GM23248 (cell line): Measurements from ENCODE around the gene SH3BGR. TPM values are rescaled to one million over a fixed set of nuclear protein-coding genes. Genes with fewer than 3 reads are reported as not detected.

Experiments
- DNase-seq: peaks from one replicate; pipeline ENCODE4 v3.0.0-alpha.2; 2015
- H2AFZ ChIP-seq: fragments of 200-600 bp; sonication (generic); 2 replicates; pipeline ENCODE4 v1.6.1; 2016; ENCODE audit warnings: antibody characterized with exemption
- H3F3A ChIP-seq: fragments of 200-600 bp; sonication (generic); 2 replicates; pipeline ENCODE4 v1.6.1; 2016; ENCODE audit warnings: mild to moderate bottlenecking, antibody characterized with exemption, mixed run types; ENCODE audit not compliant: insufficient read depth
- H3K27ac ChIP-seq: fragments of 200-600 bp; sonication (generic); 2 replicates; pipeline ENCODE4 v1.5.1; 2016; ENCODE audit warnings: mild to moderate bottlenecking
- H3K27me3 ChIP-seq: fragments of 200-600 bp; sonication (generic); replicated peaks from 2 replicates; pipeline ENCODE4 v1.6.1; 2016; ENCODE audit warnings: mild to moderate bottlenecking; ENCODE audit not compliant: insufficient read depth
- H3K36me3 ChIP-seq: fragments of 200-600 bp; sonication (generic); 2 replicates; pipeline ENCODE4 v1.6.1; 2016; ENCODE audit warnings: low read depth, mild to moderate bottlenecking
- H3K4me1 ChIP-seq: fragments of 200-600 bp; sonication (generic); 2 replicates; pipeline ENCODE4 v1.6.1; 2016; ENCODE audit warnings: mild to moderate bottlenecking; ENCODE audit not compliant: insufficient read depth
- H3K4me2 ChIP-seq: fragments of 200-600 bp; sonication (generic); one replicate; pipeline ENCODE4 v1.6.1; 2016; ENCODE audit warnings: mild to moderate bottlenecking; ENCODE audit not compliant: unreplicated experiment
- H3K4me3 ChIP-seq: fragments of 200-600 bp; sonication (generic); 2 replicates; pipeline ENCODE4 v1.5.1; 2016; ENCODE audit warnings: mild to moderate bottlenecking
- H3K79me2 ChIP-seq: fragments of 200-600 bp; sonication (generic); 2 replicates; pipeline ENCODE4 v1.6.1; 2016; ENCODE audit warnings: mild to moderate bottlenecking; ENCODE audit not compliant: insufficient read depth
- H3K9ac ChIP-seq: fragments of 200-600 bp; sonication (generic); 2 replicates; pipeline ENCODE4 v1.6.1; 2016; ENCODE audit warnings: mild to moderate bottlenecking
- H3K9me2 ChIP-seq: fragments of 200-600 bp; sonication (generic); 2 replicates; pipeline ENCODE4 v1.6.1; 2016; ENCODE audit warnings: mixed run types, mild to moderate bottlenecking, moderate library complexity; ENCODE audit not compliant: insufficient read depth
- H3K9me3 ChIP-seq: fragments of 200-600 bp; sonication (generic); one replicate; pipeline ENCODE4 v1.6.1; 2017; ENCODE audit warnings: low read depth
- H4K20me1 ChIP-seq: fragments of 200-600 bp; sonication (generic); 2 replicates; pipeline ENCODE4 v1.6.0; 2016; ENCODE audit not compliant: insufficient read depth
- EZH2 ChIP-seq: fragments of 200-600 bp; sonication (generic); IDR thresholded peaks from 2 replicates; pipeline ENCODE4 v1.6.1; 2018; ENCODE audit warnings: antibody characterized with exemption, mild to moderate bottlenecking; ENCODE audit not compliant: insufficient read depth, poor library complexity, severe bottlenecking
- EZH2phosphoT487 ChIP-seq: fragments of 200-600 bp; sonication (generic); IDR thresholded peaks from 2 replicates; pipeline ENCODE4 v1.6.1; 2018; ENCODE audit warnings: antibody characterized with exemption, moderate library complexity, mild to moderate bottlenecking, low read depth; ENCODE audit not compliant: insufficient read depth
- WGBS, 2 experiments: methylation state at CpG; one replicate each; pipeline ENCODE4 v1.1.6; 2015 to 2017; ENCODE audit warnings: low lambda C conversion rate in 2 of 2, low coverage in 1 of 2; ENCODE audit errors: missing lambda C conversion rate in 2 of 2; 5-methylcytosine and 5-hydroxymethylcytosine counted together
- in situ Hi-C: fragments of 300-500 bp; cut with MboI; formaldehyde crosslinking; loops from 2 replicates; pipeline ENCODE4 v1.15.0; 2020
- polyA plus RNA-seq: library from polyadenylated mRNA; unstranded; fragments of >200 nt; fragmentation: Nextera tagmentation; extraction: Ambion mirVana; gene quantifications from 2 replicates; pipeline ENCODE4 v1.2.1, GENCODE V29; 2016
- total RNA-seq: library from RNA; depleted of rRNA; stranded (reverse); fragments of >200 nt; shearing (Covaris generic); gene quantifications from 2 replicates; pipeline ENCODE4 v1.2.3, GENCODE V29; 2014

SH3BGR gene
- total and polyA plus RNA-seq, 2 experiments from 2014 or later, result 4.4 to 5.7 TPM

- no peak for DNase-seq
- WGBS, 2 experiments, result 95 to 99% methylated on average over 4 of the region's 4 CpGs
- Histone ChIP-seq H3K27ac (no peak overlapping the region), H3F3A (no peaks in the 10 kb centered on the region; the same call in 1 of the 2 replicates), H3K4me3 (no peak overlapping the region), H3K9me2 (no peaks in the 10 kb centered on the region), H3K27me3 (no peaks in the 10 kb centered on the region), H3K9ac (no peak overlapping the region), H2AFZ (no peak overlapping the region), H4K20me1 (no peaks in the 10 kb centered on the region), H3K36me3 (no peaks in the 10 kb centered on the region), H3K4me1 (peaks cover 13% of the 10 kb centered on the region; the same call in 1 of the 2 replicates), H3K9me3 (no peaks in the 10 kb centered on the region), H3K4me2 (no peak overlapping the region), H3K79me2 (no peaks in the 10 kb centered on the region)
- in situ Hi-C loops, result no loop called here
- no peak for TF ChIP-seq EZH2
- TF ChIP-seq EZH2phosphoT487, result no peak
Observed at GRCh38 chr21:39453571-39454179, 1.9 kb downstream of the SH3BGR start.

GRCh38 chr21:39454949-39455668, 3.3 kb downstream of the SH3BGR start:
- 57 to 66% methylated on average over 6 of the region's 6 CpGs for WGBS, 2 experiments
- H3K9me3 ChIP-seq, result no peaks in the 10 kb centered on the region
- no peak for DNase-seq
- no peaks in the 10 kb centered on the region for H4K20me1 ChIP-seq
- no peaks in the 10 kb centered on the region for H3K27me3 ChIP-seq
- H3F3A ChIP-seq, result no peaks in the 10 kb centered on the region; the same call in 1 of the 2 replicates
- no peak overlapping the region for H3K9ac ChIP-seq
- H3K4me3 ChIP-seq, result no peak overlapping the region
- no peaks in the 10 kb centered on the region for H3K36me3 ChIP-seq
- in situ Hi-C loops, result no loop called here
- no peak overlapping the region for H3K4me2 ChIP-seq
- H2AFZ ChIP-seq, result no peak overlapping the region
- H3K27ac ChIP-seq, result no peak overlapping the region
- H3K4me1 ChIP-seq, result peaks cover 13% of the 10 kb centered on the region; the same call in 1 of the 2 replicates
- TF ChIP-seq EZH2phosphoT487, result no peak
- no peak for TF ChIP-seq EZH2
- H3K9me2 ChIP-seq, result no peaks in the 10 kb centered on the region
- no peaks in the 10 kb centered on the region for H3K79me2 ChIP-seq

GRCh38 chr21:39456665-39457064, 4.9 kb downstream of the SH3BGR start:
- TF ChIP-seq EZH2phosphoT487 (no peak), EZH2 (no peak)
- no peaks in the 10 kb centered on the region for H3K9me2 ChIP-seq
- H3K9me3 ChIP-seq, result no peaks in the 10 kb centered on the region
- peaks cover 13% of the 10 kb centered on the region; the same call in 1 of the 2 replicates for H3K4me1 ChIP-seq
- in situ Hi-C loops, result no loop called here
- no peaks in the 10 kb centered on the region for H3K27me3 ChIP-seq
- no peaks in the 10 kb centered on the region for H3K79me2 ChIP-seq
- H4K20me1 ChIP-seq, result no peaks in the 10 kb centered on the region
- H2AFZ ChIP-seq, result no peak overlapping the region
- H3K4me2 ChIP-seq, result no peak overlapping the region
- WGBS, 2 experiments, result 88% methylated on average over 3 of the region's 3 CpGs
- no peaks in the 10 kb centered on the region; the same call in 1 of the 2 replicates for H3F3A ChIP-seq
- H3K36me3 ChIP-seq, result no peaks in the 10 kb centered on the region
- no peak overlapping the region for H3K9ac ChIP-seq
- H3K4me3 ChIP-seq, result no peak overlapping the region
- peak; percentile 8 for DNase-seq
- H3K27ac ChIP-seq, result no peak overlapping the region

GRCh38 chr21:39461419-39461818, 9.6 kb downstream of the SH3BGR start:
- H3K9me3 ChIP-seq, result no peaks in the 10 kb centered on the region
- 86 to 96% methylated on average over 3 of the region's 3 CpGs for WGBS, 2 experiments
- DNase-seq, result no peak
- in situ Hi-C loops, result no loop called here
- no peaks in the 10 kb centered on the region for H3K4me1 ChIP-seq
- no peak for TF ChIP-seq EZH2
- no peak for TF ChIP-seq EZH2phosphoT487
- H3K27ac ChIP-seq, result no peak overlapping the region
- H3K9me2 ChIP-seq, result no peaks in the 10 kb centered on the region
- H4K20me1 ChIP-seq, result no peaks in the 10 kb centered on the region
- H3K4me3 ChIP-seq, result no peak overlapping the region
- H3K36me3 ChIP-seq, result no peaks in the 10 kb centered on the region
- no peak overlapping the region for H3K4me2 ChIP-seq
- no peak overlapping the region for H2AFZ ChIP-seq
- H3K79me2 ChIP-seq, result no peaks in the 10 kb centered on the region
- no peak overlapping the region for H3K9ac ChIP-seq
- H3K27me3 ChIP-seq, result no peaks in the 10 kb centered on the region
- no peaks in the 10 kb centered on the region for H3F3A ChIP-seq
